ENCODE data around the gene ADGRD1. TPM values are rescaled to one million over a fixed set of nuclear protein-coding genes. Genes with fewer than 3 reads are reported as not detected.

Gene ADGRD1
- total RNA-seq, 1 donor from 2014 or later = 35.8 TPM

- Histone ChIP-seq H3K9me3 (no peaks in the 10 kb centered on the region), H3K27me3 (no peaks in the 10 kb centered on the region), H3K4me1 (peaks cover 21% of the 10 kb centered on the region), H3K27ac (no peak overlapping the region), H3K4me3 (no peak overlapping the region), H3K36me3 (peaks cover 0 to 8% of the 10 kb centered on the region in 2 donors)
- peak in 1 of 2 donors; percentile 72 for DNase-seq (ENCODE audit: extremely low spot score in 2 of 2)
- no peak for TF ChIP-seq CTCF (IDR thresholded peaks at IDR 0.05)
- TF ChIP-seq POLR2AphosphoS5 (IDR thresholded peaks at IDR 0.05; ENCODE audit: insufficient read depth in 1 of 2, low read depth in 1 of 2) = no peak
- TF ChIP-seq POLR2A (IDR thresholded peaks at IDR 0.05) = no peak
- intact Hi-C loops (cut with DNase I) = no loop called here
Observed at GRCh38 chr12:130976171-130976720, 22.5 kb downstream of the ADGRD1 start.

- DNase-seq (ENCODE audit: extremely low spot score in 2 of 2) = peak in 1 of 2 donors; percentile 85
- intact Hi-C loops (cut with DNase I) = no loop called here
- H3K36me3 ChIP-seq = peaks cover 0 to 8% of the 10 kb centered on the region in 2 donors
- H3K4me3 ChIP-seq = no peak overlapping the region
- no peak overlapping the region for H3K27ac ChIP-seq
- H3K27me3 ChIP-seq = no peaks in the 10 kb centered on the region
- TF ChIP-seq POLR2AphosphoS5 (IDR thresholded peaks at IDR 0.05; ENCODE audit: insufficient read depth in 1 of 2, low read depth in 1 of 2) (no peak), CTCF (IDR thresholded peaks at IDR 0.05) (no peak), POLR2A (IDR thresholded peaks at IDR 0.05) (no peak)
- H3K9me3 ChIP-seq = no peaks in the 10 kb centered on the region
- H3K4me1 ChIP-seq = peaks cover 11% of the 10 kb centered on the region
Observed at GRCh38 chr12:130977046-130977742, 23.5 kb downstream of the ADGRD1 start.

- Histone ChIP-seq H3K27ac (no peak overlapping the region), H3K9me3 (no peaks in the 10 kb centered on the region), H3K4me1 (peaks cover 6% of the 10 kb centered on the region), H3K4me3 (no peak overlapping the region), H3K27me3 (no peaks in the 10 kb centered on the region), H3K36me3 (peaks cover 0 to 8% of the 10 kb centered on the region in 2 donors)
- TF ChIP-seq CTCF (IDR thresholded peaks at IDR 0.05) = no peak
- TF ChIP-seq POLR2AphosphoS5 (IDR thresholded peaks at IDR 0.05; ENCODE audit: insufficient read depth in 1 of 2, low read depth in 1 of 2) = no peak
- no peak for TF ChIP-seq POLR2A (IDR thresholded peaks at IDR 0.05)
- DNase-seq (ENCODE audit: extremely low spot score in 2 of 2) = no peak
- intact Hi-C loops (cut with DNase I) = no loop called here
Observed at GRCh38 chr12:130977743-130978095, 24.0 kb downstream of the ADGRD1 start.

GRCh38 chr12:130978785-130979184, 25.1 kb downstream of the ADGRD1 start:
- intact Hi-C loops (cut with DNase I) = no loop called here
- peak in 1 of 2 donors; percentile 86 for DNase-seq (ENCODE audit: extremely low spot score in 2 of 2)
- H3K4me1 ChIP-seq = no peaks in the 10 kb centered on the region
- H3K9me3 ChIP-seq = no peaks in the 10 kb centered on the region
- TF ChIP-seq POLR2AphosphoS5 (IDR thresholded peaks at IDR 0.05; ENCODE audit: insufficient read depth in 1 of 2, low read depth in 1 of 2) = no peak
- TF ChIP-seq CTCF (IDR thresholded peaks at IDR 0.05) = no peak
- TF ChIP-seq POLR2A (IDR thresholded peaks at IDR 0.05) = no peak
- no peaks in the 10 kb centered on the region for H3K27me3 ChIP-seq
- H3K36me3 ChIP-seq = peaks cover 0 to 8% of the 10 kb centered on the region in 2 donors
- no peak overlapping the region for H3K27ac ChIP-seq
- H3K4me3 ChIP-seq = no peak overlapping the region

Data from vagina (tissue), 2 donors.